Measurements from ENCODE around the gene LAMC2.

DNA sequence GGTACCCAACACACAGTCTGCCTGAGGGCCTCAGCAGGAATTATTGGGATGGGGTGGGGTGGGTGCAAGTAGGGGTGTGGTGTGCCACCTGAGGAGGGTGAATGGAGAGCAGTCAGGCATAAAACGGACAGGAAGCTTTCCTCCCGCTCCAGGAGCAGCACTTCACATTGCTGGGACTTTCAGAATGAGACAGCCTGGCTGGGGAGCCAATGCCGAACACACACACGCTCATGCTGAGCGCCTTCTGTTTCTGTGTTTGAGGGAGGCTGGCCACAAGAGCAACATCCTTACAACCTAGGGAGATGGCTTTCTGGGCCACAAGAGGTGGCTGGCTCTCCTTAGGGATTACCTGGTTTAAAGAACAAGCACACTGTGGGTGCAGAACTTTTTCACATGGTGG, 98.0 kb downstream of the LAMC2 start:
- TF ChIP-seq CTCF (IDR thresholded peaks at IDR 0.05) (no peak), POLR2A (IDR thresholded peaks at IDR 0.05) (no peak)

All from esophagus squamous epithelium (tissue), 4 donors.